NCI-H2227 treated with DMSO at 0.1 percent for 48 hours (cell line): Measurements from ENCODE around the gene GNAL.
"Not testable (repeated sequence)": the region's sequence is repeated elsewhere in the genome, so short reads cannot be mapped to it uniquely, and the experiment has no call there.

Source experiments
- DNase-seq: peaks from one replicate; lab custom pipeline; 2025; lab: John Stamatoyannopoulos, UW

Gene GNAL

GRCh38 chr18:11849841-11850634, 161.0 kb downstream of the GNAL start:
- DNase-seq, result peak; percentile 55

GRCh38 chr18:11850821-11851145, 161.7 kb downstream of the GNAL start:
- peak; percentile 65 for DNase-seq

GRCh38 chr18:11851146-11851805, 162.2 kb downstream of the GNAL start, which contains the start of gene CHMP1B:
CHMP1B (plus strand) TSS chr18:11851413; CDS start chr18:11851512, 99 bp downstream.
- DNase-seq, result peak; percentile 93

- DNase-seq, result no peak
Measured at GRCh38 chr18:11851806-11852337, 162.8 kb downstream of the GNAL start.

GRCh38 chr18:11854554-11854953, 165.5 kb downstream of the GNAL start:
- DNase-seq, result not testable (repeated sequence)

- peak; percentile 41 for DNase-seq
Measured at GRCh38 chr18:11857177-11857887, 168.3 kb downstream of the GNAL start.

- DNase-seq, result no peak
Measured at GRCh38 chr18:11859282-11859830, 170.3 kb downstream of the GNAL start.

GRCh38 chr18:11859903-11860407, 170.9 kb downstream of the GNAL start:
- DNase-seq, result no peak

GRCh38 chr18:11860594-11861450, 171.8 kb downstream of the GNAL start:
- no peak for DNase-seq

- DNase-seq, result no peak
Measured at GRCh38 chr18:11861583-11862288, 172.7 kb downstream of the GNAL start.

GRCh38 chr18:11862468-11863137, 173.5 kb downstream of the GNAL start:
- DNase-seq, result no peak

- no peak for DNase-seq
Measured at GRCh38 chr18:11864471-11864870, 175.4 kb downstream of the GNAL start.

GRCh38 chr18:11865071-11865470, 176.0 kb downstream of the GNAL start:
- no peak for DNase-seq

- no peak for DNase-seq
Measured at GRCh38 chr18:11866329-11866728, 177.3 kb downstream of the GNAL start.

- DNase-seq, result no peak
Measured at GRCh38 chr18:11866764-11867163, 177.7 kb downstream of the GNAL start.

GRCh38 chr18:11868230-11868629, 179.2 kb downstream of the GNAL start:
- no peak for DNase-seq

GRCh38 chr18:11871501-11871900, 182.4 kb downstream of the GNAL start:
- no peak for DNase-seq

GRCh38 chr18:11872479-11873136, 183.5 kb downstream of the GNAL start:
- DNase-seq, result no peak

- no peak for DNase-seq
Measured at GRCh38 chr18:11873670-11874340, 184.7 kb downstream of the GNAL start.
